Fibroblast of the aortic adventitia (primary cell): Measurements from ENCODE around the gene SCLT1. TPM values are rescaled to one million over a fixed set of nuclear protein-coding genes. Genes with fewer than 3 reads are reported as not detected.

ENCODE experiments used
- DNase-seq: peaks from one replicate; pipeline ENCODE4 v3.0.0-alpha.2; 2010; ENCODE audit warnings: low read depth
- H3K4me3 ChIP-seq: 2 replicates; pipeline ENCODE4 v1.5.1; 2011; ENCODE audit warnings: low read depth, mild to moderate bottlenecking, control low read depth, low read length, moderate library complexity
- total RNA-seq: library from RNA; depleted of rRNA; stranded (reverse); fragments of >200 nt; gene quantifications from 2 replicates; pipeline ENCODE4 v1.2.3, GENCODE V29; 2012; ENCODE audit warnings: low replicate concordance
- TF ChIP-seq, protein P1 (sequence below): IDR thresholded peaks from 2 replicates; pipeline ENCODE4 v1.5.1; 2011; ENCODE audit warnings: mild to moderate bottlenecking, low read length, control low read depth, inconsistent platforms; ENCODE audit not compliant: insufficient read depth

SCLT1 gene
- total RNA-seq, 1 donor = 16.0 TPM

GRCh38 chr4:128940971-128941370, 152.4 kb downstream of the SCLT1 start:
- no peak overlapping the region for H3K4me3 ChIP-seq
- DNase-seq = no peak
- TF ChIP-seq, protein P1, sequence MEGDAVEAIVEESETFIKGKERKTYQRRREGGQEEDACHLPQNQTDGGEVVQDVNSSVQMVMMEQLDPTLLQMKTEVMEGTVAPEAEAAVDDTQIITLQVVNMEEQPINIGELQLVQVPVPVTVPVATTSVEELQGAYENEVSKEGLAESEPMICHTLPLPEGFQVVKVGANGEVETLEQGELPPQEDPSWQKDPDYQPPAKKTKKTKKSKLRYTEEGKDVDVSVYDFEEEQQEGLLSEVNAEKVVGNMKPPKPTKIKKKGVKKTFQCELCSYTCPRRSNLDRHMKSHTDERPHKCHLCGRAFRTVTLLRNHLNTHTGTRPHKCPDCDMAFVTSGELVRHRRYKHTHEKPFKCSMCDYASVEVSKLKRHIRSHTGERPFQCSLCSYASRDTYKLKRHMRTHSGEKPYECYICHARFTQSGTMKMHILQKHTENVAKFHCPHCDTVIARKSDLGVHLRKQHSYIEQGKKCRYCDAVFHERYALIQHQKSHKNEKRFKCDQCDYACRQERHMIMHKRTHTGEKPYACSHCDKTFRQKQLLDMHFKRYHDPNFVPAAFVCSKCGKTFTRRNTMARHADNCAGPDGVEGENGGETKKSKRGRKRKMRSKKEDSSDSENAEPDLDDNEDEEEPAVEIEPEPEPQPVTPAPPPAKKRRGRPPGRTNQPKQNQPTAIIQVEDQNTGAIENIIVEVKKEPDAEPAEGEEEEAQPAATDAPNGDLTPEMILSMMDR = no peak

DNA sequence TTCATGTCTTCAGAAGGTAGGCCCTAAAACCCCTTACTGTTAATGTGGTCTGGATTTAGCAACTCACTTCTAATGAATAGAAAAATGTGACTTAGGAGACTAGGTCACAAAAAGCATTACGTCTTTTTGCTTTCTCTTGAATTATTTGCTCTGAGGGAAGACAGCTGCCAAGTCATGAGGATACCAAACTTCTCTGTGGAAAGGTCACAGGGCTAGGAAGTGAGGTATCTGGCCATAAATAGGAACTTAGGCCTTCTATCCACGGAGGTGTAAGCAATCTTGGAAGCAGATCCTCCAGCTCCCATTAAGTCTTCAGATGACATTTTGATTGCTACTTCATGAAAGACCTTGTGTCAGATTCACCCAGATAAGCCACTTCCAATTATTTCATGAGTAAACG, 163.3 kb downstream of the SCLT1 start:
- H3K4me3 ChIP-seq = no peak overlapping the region
- DNase-seq = no peak
- TF ChIP-seq, protein P1 = no peak

DNA sequence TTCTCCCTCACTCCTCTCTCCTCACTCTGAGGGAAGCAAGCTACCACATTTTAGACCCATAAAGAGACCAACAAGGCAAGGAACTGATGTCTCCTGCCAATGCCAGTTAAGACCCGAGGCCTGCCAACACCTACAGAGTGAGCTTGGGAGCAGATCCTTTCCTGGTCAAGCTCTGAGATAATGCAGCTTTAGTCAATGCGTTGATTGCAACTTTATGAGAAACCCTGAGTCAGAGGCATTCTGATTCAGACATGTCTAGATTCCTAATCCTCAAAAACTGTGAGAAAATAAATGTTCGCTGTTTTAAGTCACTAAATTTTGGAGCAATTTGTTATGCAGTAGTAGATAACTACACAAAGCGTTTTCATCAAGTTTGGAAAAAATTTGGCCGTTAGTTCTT, 168.4 kb downstream of the SCLT1 start:
- TF ChIP-seq, protein P1 = no peak
- peak; percentile 4 for DNase-seq
- no peak overlapping the region for H3K4me3 ChIP-seq

DNA sequence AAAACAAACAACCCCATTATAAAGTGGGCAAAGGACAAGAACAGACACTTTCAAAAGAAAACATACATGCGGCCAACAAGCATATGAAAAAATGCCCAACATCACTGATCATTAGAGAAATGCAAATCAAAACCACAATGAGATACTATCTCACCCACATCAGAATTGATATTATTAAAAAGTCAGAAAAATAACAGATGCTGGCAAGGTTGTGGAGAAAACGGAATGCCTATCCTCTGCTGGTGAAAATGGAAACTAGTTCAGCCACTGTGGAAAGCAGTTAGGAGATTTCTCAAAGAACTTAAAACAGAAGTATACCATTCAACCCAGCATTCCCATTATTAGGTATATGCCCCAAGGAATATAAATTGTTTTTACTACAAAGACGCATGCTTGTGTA, 171.4 kb downstream of the SCLT1 start:
- no peak overlapping the region for H3K4me3 ChIP-seq
- no peak for DNase-seq
- TF ChIP-seq, protein P1 = no peak

- TF ChIP-seq, protein P1 = no peak
- H3K4me3 ChIP-seq = no peak overlapping the region
- DNase-seq = no peak
Observed at GRCh38 chr4:128917781-128918180, 175.6 kb downstream of the SCLT1 start.

DNA sequence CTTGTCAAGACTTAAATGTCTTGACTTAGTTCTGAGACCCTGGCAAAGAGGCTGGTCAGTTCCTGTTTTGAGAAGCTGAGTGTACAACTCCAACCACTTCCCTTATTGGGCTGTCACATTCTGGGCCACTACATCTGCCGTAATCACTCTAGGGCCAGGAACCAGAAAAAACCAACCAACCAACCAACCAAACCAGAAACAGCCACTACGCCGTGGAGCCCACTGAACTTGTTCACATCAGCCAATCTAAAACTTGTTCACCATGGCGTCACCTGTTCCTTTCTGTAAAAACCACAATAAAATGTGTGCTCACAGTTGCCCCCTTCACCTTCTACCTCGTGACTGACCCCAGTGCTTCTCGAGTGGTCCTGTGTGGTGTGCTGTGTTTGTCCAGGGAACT, 176.5 kb downstream of the SCLT1 start:
- DNase-seq = no peak
- TF ChIP-seq, protein P1 = no peak
- H3K4me3 ChIP-seq = no peak overlapping the region

GRCh38 chr4:128915544-128915943, 177.8 kb downstream of the SCLT1 start:
- DNase-seq = no peak
- TF ChIP-seq, protein P1 = no peak

More at GRCh38 chr4:128915544-128915943, 177.8 kb downstream of the SCLT1 start:
- no peak overlapping the region for H3K4me3 ChIP-seq
